Measurements from ENCODE around the gene CTDP1.

CTDP1 gene

DNA sequence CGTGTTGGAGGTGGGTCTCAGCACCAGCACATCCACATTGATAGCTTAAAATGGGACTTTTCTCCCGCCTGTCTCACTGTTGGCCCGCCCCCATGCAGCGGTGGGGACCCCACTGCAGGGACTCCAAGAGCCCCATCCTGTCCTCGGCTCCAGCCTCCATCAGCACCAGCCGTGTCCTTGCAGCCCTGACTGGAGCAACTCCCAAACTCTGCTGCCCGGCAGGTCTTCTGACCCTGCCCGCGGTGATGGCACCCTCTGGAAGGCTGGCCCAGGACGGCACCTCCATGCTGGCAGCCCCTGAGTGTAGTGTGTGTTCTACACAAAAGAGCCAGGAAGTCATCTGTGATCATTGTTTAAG is 76.5 kb downstream of the CTDP1 start:
- Histone ChIP-seq H3K27ac (ENCODE audit: low read depth, low read length) (no peak overlapping the region), H3K27me3 (ENCODE audit: control insufficient read depth, insufficient read depth, low read length) (no peaks in the 10 kb centered on the region), H3K9ac (ENCODE audit: low read length) (no peak overlapping the region), H3K36me3 (ENCODE audit: control insufficient read depth, insufficient read depth, low read length) (peaks cover 30% of the 10 kb centered on the region), H3K4me1 (ENCODE audit: control insufficient read depth, insufficient read depth, low read length) (no peaks in the 10 kb centered on the region), H3K9me3 (ENCODE audit: control insufficient read depth, insufficient read depth, low read depth, low read length) (no peaks in the 10 kb centered on the region), H3K4me3 (ENCODE audit: low read depth, low read length) (no peak overlapping the region)

DNA sequence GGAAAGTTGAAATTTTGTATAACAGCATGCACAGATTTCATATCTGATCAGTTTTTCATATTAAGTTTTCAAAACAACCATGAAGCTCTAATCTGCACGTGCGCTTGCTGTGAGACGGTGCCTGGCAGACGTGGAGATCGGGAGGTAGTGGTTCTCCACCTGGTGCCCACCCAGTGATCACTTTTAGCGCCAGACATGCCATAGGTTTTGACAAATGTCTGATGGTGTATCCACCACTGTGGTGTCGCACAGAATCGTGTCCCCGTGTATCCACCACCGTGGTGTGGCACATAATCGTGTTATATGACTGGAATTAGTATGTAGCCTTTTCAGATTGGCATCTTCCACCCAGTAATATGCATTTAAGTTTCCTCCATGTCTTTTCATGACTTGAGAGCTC is 77.2 kb downstream of the CTDP1 start:
- no peak overlapping the region for H3K4me3 ChIP-seq (ENCODE audit: low read depth, low read length)
- no peak overlapping the region for H3K27ac ChIP-seq (ENCODE audit: low read depth, low read length)
- peaks cover 30% of the 10 kb centered on the region for H3K36me3 ChIP-seq (ENCODE audit: control insufficient read depth, insufficient read depth, low read length)
- H3K4me1 ChIP-seq (ENCODE audit: control insufficient read depth, insufficient read depth, low read length): no peaks in the 10 kb centered on the region
- no peak overlapping the region for H3K9ac ChIP-seq (ENCODE audit: low read length)
- no peaks in the 10 kb centered on the region for H3K9me3 ChIP-seq (ENCODE audit: control insufficient read depth, insufficient read depth, low read depth, low read length)
- no peaks in the 10 kb centered on the region for H3K27me3 ChIP-seq (ENCODE audit: control insufficient read depth, insufficient read depth, low read length)

DNA sequence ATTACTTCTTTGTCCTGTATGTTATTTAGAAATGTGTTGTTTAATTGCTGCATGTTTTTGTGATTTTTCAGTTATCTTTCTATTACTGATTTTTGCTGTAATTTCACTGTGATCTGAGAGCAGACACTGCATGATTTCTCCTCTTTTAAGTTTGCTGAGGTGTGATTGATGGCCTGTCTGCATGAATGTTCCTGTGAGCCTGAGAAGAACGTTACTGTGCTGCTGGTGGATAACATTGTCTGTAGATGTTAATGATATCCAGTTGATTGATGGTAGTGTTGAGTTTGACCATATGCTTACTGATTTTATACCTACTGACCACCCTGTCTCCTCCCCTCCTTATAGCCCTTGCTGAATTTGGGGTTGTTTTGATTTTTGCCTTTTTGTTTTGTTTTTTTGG is 80.7 kb downstream of the CTDP1 start:
- Histone ChIP-seq H3K36me3 (ENCODE audit: control insufficient read depth, insufficient read depth, low read length) (peaks cover 8% of the 10 kb centered on the region; the same call in 1 of the 2 replicates), H3K9ac (ENCODE audit: low read length) (no peak overlapping the region), H3K27me3 (ENCODE audit: control insufficient read depth, insufficient read depth, low read length) (no peaks in the 10 kb centered on the region), H3K9me3 (ENCODE audit: control insufficient read depth, insufficient read depth, low read depth, low read length) (peaks cover 6% of the 10 kb centered on the region; the same call in 1 of the 2 replicates), H3K27ac (ENCODE audit: low read depth, low read length) (no peak overlapping the region), H3K4me3 (ENCODE audit: low read depth, low read length) (no peak overlapping the region), H3K4me1 (ENCODE audit: control insufficient read depth, insufficient read depth, low read length) (no peaks in the 10 kb centered on the region)

DNA sequence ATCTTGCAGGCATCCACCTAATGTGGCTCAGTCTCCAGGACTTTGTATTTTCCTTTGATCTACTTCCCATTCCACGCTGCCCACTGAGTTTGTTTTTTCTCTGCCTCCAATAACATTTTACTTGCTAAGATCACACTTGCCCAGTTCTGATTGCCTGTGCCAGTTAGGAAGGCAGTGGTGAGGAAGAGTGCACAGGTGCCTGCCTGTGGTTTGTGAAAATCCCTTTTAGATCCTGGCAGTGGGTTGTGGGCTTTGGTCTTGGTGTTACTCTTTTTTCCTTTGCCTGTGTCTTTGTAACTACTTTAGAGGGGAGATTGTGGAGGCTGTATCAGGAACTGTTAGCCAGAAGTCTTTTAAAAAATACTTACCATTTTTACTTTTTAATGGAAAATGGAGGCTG is 81.3 kb downstream of the CTDP1 start:
- peaks cover 5% of the 10 kb centered on the region; the same call in 1 of the 2 replicates for H3K36me3 ChIP-seq (ENCODE audit: control insufficient read depth, insufficient read depth, low read length)
- no peak overlapping the region for H3K4me3 ChIP-seq (ENCODE audit: low read depth, low read length)
- peaks cover 6% of the 10 kb centered on the region; the same call in 1 of the 2 replicates for H3K9me3 ChIP-seq (ENCODE audit: control insufficient read depth, insufficient read depth, low read depth, low read length)
- H3K27me3 ChIP-seq (ENCODE audit: control insufficient read depth, insufficient read depth, low read length): no peaks in the 10 kb centered on the region
- H3K27ac ChIP-seq (ENCODE audit: low read depth, low read length): no peak overlapping the region
- no peak overlapping the region for H3K9ac ChIP-seq (ENCODE audit: low read length)
- H3K4me1 ChIP-seq (ENCODE audit: control insufficient read depth, insufficient read depth, low read length): no peaks in the 10 kb centered on the region

DNA sequence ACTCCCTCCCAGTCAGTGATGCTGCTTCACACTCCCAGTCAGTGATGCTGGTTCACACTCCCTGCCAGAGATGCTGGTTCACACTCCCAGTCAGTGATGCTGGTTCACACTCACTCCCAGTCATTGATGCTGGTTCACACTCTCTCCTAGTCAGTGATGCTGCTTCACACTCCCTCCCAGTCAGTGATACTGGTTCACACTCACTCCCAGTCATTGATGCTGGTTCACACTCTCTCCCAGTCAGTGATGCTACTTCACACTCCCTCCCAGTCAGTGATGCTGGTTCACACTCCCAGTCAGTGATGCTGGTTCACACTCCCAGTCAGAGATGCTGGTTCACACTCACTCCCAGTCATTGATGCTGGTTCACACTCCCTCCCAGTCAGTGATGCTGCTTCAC is 83.8 kb downstream of the CTDP1 start:
- Histone ChIP-seq H3K9ac (ENCODE audit: low read length) (no peak overlapping the region), H3K9me3 (ENCODE audit: control insufficient read depth, insufficient read depth, low read depth, low read length) (peaks cover 9% of the 10 kb centered on the region; the same call in 1 of the 2 replicates), H3K27ac (ENCODE audit: low read depth, low read length) (no peak overlapping the region), H3K4me3 (ENCODE audit: low read depth, low read length) (no peak overlapping the region), H3K36me3 (ENCODE audit: control insufficient read depth, insufficient read depth, low read length) (no peaks in the 10 kb centered on the region), H3K27me3 (ENCODE audit: control insufficient read depth, insufficient read depth, low read length) (no peaks in the 10 kb centered on the region), H3K4me1 (ENCODE audit: control insufficient read depth, insufficient read depth, low read length) (no peaks in the 10 kb centered on the region)

DNA sequence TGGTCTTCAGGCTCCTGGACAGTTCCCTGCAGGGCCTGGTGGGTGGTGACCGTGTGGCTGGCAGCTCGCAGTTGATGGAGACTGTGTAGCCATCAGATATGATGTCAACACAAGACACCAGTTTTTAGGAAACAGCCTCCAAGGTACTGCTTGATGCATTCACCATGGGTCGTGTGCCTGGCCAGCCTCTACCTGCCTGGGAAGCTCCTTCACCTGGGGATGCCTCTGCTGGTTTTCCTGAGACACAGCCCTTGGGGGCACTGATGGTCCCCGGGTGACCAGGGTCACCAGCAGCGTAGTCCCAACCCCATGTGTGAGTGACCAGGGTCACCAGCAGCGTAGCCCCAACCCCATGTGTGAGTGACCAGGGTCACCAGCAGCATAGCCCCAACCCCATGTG is 84.5 kb downstream of the CTDP1 start:
- H3K27ac ChIP-seq (ENCODE audit: low read depth, low read length): no peak overlapping the region
- H3K9ac ChIP-seq (ENCODE audit: low read length): no peak overlapping the region

DNA sequence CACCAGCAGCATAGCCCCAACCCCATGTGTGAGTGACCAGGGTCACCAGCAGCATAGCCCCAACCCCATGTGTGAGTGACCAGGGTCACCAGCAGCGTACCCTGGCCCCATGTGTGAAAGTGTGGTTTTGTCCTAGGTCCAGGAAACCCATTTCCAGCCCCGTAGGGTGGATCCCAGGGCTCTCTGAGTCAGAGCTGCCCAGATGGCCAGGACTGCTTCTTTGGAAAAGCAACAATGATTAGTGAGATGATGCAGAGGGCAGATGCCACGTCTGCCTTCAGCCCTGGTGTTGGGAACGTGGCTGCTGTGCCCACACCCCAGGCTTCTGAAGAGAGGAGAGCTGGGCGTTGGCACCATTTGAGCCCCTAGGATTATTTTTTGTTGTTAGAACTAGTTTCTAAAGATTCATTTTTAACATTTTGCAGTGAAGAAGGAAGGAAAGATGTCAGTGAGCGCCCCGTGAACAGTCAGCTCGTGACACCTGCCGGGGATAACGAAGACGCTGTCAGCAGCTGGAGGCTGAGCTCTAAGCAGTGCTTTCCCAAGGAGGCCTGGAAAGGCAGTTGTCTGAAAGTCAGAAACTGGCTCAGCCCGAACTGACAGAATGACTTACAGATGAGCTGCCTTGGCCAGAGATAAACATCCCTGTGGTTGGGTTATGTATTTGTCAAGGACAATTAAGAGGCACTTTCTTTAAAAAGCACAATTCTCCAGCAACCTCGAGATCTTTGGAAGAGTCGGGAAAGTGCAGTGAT is 86.1 kb downstream of the CTDP1 start:
- Histone ChIP-seq H3K27ac (ENCODE audit: low read depth, low read length) (no peak overlapping the region), H3K4me3 (ENCODE audit: low read depth, low read length) (no peak overlapping the region), H3K9me3 (ENCODE audit: control insufficient read depth, insufficient read depth, low read depth, low read length) (peaks cover 17% of the 10 kb centered on the region), H3K27me3 (ENCODE audit: control insufficient read depth, insufficient read depth, low read length) (no peaks in the 10 kb centered on the region; the same call in 1 of the 2 replicates), H3K4me1 (ENCODE audit: control insufficient read depth, insufficient read depth, low read length) (no peaks in the 10 kb centered on the region), H3K9ac (ENCODE audit: low read length) (no peak overlapping the region), H3K36me3 (ENCODE audit: control insufficient read depth, insufficient read depth, low read length) (no peaks in the 10 kb centered on the region)

More for the DNA sequence above, 84.5 kb downstream of the CTDP1 start:
- H3K4me3 ChIP-seq (ENCODE audit: low read depth, low read length): no peak overlapping the region
- H3K27me3 ChIP-seq (ENCODE audit: control insufficient read depth, insufficient read depth, low read length): no peaks in the 10 kb centered on the region
- peaks cover 9% of the 10 kb centered on the region; the same call in 1 of the 2 replicates for H3K9me3 ChIP-seq (ENCODE audit: control insufficient read depth, insufficient read depth, low read depth, low read length)
- no peaks in the 10 kb centered on the region for H3K4me1 ChIP-seq (ENCODE audit: control insufficient read depth, insufficient read depth, low read length)
- H3K36me3 ChIP-seq (ENCODE audit: control insufficient read depth, insufficient read depth, low read length): no peaks in the 10 kb centered on the region

DNA sequence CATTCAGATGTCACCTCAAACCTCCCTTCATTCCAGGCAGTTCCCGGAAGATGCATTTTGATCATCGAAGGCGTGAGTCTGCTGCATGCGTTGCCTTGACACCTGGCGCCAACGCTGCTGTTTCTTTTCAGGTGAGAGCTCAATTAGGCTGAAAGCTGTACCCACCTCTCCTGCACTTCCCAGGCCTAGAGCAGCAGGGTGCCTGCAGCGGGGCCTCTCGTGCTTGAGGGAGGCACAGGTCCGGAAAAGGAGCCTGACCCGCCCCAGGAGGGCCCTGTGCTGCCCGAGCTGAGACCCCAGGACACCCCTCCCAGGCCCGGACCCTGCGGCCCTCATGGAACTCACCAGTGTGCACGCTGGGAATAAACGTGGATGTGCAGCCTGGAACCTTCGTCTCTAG is 86.7 kb downstream of the CTDP1 start:
- Histone ChIP-seq H3K36me3 (ENCODE audit: control insufficient read depth, insufficient read depth, low read length) (no peaks in the 10 kb centered on the region), H3K4me1 (ENCODE audit: control insufficient read depth, insufficient read depth, low read length) (no peaks in the 10 kb centered on the region), H3K9ac (ENCODE audit: low read length) (no peak overlapping the region), H3K27me3 (ENCODE audit: control insufficient read depth, insufficient read depth, low read length) (no peaks in the 10 kb centered on the region; the same call in 1 of the 2 replicates), H3K4me3 (ENCODE audit: low read depth, low read length) (no peak overlapping the region), H3K9me3 (ENCODE audit: control insufficient read depth, insufficient read depth, low read depth, low read length) (peaks cover 18% of the 10 kb centered on the region), H3K27ac (ENCODE audit: low read depth, low read length) (no peak overlapping the region)

DNA sequence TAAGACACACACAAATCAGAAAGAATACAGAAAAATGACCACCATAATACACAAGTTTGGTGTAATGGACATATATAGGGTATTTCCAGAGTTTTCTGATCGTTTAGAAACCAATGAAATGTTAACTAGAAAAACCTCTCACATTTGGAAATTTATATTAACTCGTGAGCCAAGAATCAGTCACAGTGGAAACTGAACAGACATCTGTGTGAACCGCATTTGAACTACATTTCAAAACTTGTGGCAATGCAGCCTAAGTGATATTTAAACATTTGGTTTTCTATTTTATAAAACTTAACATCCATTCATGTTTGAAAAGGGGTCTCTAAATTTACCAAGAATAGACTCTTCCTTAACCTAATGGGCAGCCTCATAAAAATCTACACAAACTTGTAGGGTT is 89.1 kb downstream of the CTDP1 start:
- H3K27me3 ChIP-seq (ENCODE audit: control insufficient read depth, insufficient read depth, low read length): peaks cover 3% of the 10 kb centered on the region; the same call in 1 of the 2 replicates
- no peak overlapping the region for H3K27ac ChIP-seq (ENCODE audit: low read depth, low read length)
- no peaks in the 10 kb centered on the region for H3K4me1 ChIP-seq (ENCODE audit: control insufficient read depth, insufficient read depth, low read length)
- no peaks in the 10 kb centered on the region for H3K36me3 ChIP-seq (ENCODE audit: control insufficient read depth, insufficient read depth, low read length)
- peaks cover 12% of the 10 kb centered on the region for H3K9me3 ChIP-seq (ENCODE audit: control insufficient read depth, insufficient read depth, low read depth, low read length)
- H3K4me3 ChIP-seq (ENCODE audit: low read depth, low read length): no peak overlapping the region
- H3K9ac ChIP-seq (ENCODE audit: low read length): no peak overlapping the region

DNA sequence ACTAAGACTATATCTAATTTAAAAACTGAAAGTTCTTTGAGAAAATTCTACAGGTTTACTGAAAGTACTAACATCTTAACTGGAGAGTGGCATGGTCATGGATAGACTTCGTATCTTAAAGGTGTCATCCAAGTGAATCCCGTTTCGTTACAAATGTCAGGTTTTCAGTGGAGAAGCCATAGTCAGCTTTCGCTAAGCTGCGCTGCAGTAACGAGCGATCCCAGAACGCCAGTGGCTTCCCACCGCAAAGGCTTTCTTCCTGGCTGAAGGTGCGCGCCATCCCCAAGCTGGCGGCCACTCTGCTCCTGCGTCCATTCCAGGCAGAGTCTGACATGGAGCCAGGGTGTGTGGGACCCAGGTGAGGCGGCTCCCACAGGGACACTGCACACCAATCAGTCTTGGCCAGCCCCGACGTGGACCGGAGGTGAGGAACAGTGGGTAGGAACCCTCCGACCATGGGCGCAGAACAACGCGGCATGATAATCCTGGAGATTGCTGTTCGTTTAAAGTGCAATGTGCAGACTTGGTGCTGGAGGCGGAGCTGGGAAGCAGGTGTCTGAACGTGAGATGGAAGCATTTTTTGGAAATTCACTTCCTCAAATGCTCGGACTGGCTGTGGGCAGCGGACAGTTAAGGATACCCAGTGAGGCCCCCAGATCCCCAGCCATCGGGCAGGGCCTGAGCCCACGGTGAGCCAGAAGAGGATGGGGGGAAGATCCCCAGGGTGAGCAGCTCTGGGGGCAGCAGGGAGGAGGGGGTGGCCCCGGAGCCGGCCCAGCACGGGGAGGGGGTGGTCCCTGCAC is 90.3 kb downstream of the CTDP1 start:
- H3K27ac ChIP-seq (ENCODE audit: low read depth, low read length): no peak overlapping the region
- H3K9me3 ChIP-seq (ENCODE audit: control insufficient read depth, insufficient read depth, low read depth, low read length): peaks cover 12% of the 10 kb centered on the region
- no peaks in the 10 kb centered on the region for H3K4me1 ChIP-seq (ENCODE audit: control insufficient read depth, insufficient read depth, low read length)
- no peak overlapping the region for H3K9ac ChIP-seq (ENCODE audit: low read length)
- H3K36me3 ChIP-seq (ENCODE audit: control insufficient read depth, insufficient read depth, low read length): no peaks in the 10 kb centered on the region
- peaks cover 6% of the 10 kb centered on the region; the same call in 1 of the 2 replicates for H3K27me3 ChIP-seq (ENCODE audit: control insufficient read depth, insufficient read depth, low read length)
- H3K4me3 ChIP-seq (ENCODE audit: low read depth, low read length): no peak overlapping the region

DNA sequence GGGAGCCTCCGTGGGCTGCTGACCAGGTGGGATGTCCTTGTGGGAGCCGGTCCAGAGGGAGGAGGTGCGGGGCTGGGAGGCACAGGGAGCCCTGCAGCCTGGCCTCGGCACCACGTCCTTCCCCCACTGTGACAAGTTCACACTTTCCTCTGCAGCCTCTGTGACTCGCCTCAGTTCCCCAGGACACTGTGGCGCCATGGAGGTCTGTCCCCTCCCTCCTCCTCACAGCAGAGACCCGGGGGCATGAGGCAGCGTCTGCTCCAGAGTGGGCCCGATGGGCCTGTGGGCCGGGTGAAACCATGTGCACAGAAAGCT is 90.9 kb downstream of the CTDP1 start:
- no peak overlapping the region for H3K4me3 ChIP-seq (ENCODE audit: low read depth, low read length)
- no peak overlapping the region for H3K9ac ChIP-seq (ENCODE audit: low read length)
- H3K27me3 ChIP-seq (ENCODE audit: control insufficient read depth, insufficient read depth, low read length): peaks cover 6% of the 10 kb centered on the region; the same call in 1 of the 2 replicates
- peaks cover 12% of the 10 kb centered on the region for H3K9me3 ChIP-seq (ENCODE audit: control insufficient read depth, insufficient read depth, low read depth, low read length)
- no peaks in the 10 kb centered on the region for H3K4me1 ChIP-seq (ENCODE audit: control insufficient read depth, insufficient read depth, low read length)
- H3K27ac ChIP-seq (ENCODE audit: low read depth, low read length): no peak overlapping the region
- no peaks in the 10 kb centered on the region for H3K36me3 ChIP-seq (ENCODE audit: control insufficient read depth, insufficient read depth, low read length)

Measured in HUES6 (cell line).